Renal pelvis (tissue), 3 donors: ENCODE data around the gene PARG. TPM values are rescaled to one million over a fixed set of nuclear protein-coding genes. Genes with fewer than 3 reads are reported as not detected.

ENCODE experiments used
- polyA plus RNA-seq, 3 donors: library from polyadenylated mRNA; unstranded; fragments of 120-200 nt; gene quantifications; one replicate each; pipeline ENCODE4 v1.2.1, GENCODE V29; 2013; ENCODE audit not compliant: insufficient read length in 3 of 3

PARG gene
- polyA plus RNA-seq, 3 donors, result 32.9 to 42.3 (median 41.6) TPM

Other genes with a start within 250 kb of the PARG start
- gene OGDHL, start 179.7 kb downstream of the PARG start, polyA plus RNA-seq, result 10 to 100 TPM; 48.1 to 57.4 (median 54.4) TPM
- gene TIMM23B, start within 50 bp of the PARG start, polyA plus RNA-seq, result 10 to 100 TPM; 11.0 to 20.7 (median 20.4) TPM
- 10 to 100 TPM; 15.6 to 42.4 (median 36.5) TPM for gene AGAP6, start 46.4 kb upstream of the PARG start, polyA plus RNA-seq
- gene WASHC2A, start 125.9 kb upstream of the PARG start, polyA plus RNA-seq, result 10 to 100 TPM; 63.5 to 70.7 (median 64.5) TPM